A204.1 (cell line): ENCODE data around the gene ABHD17A.

Source experiments
- FAIRE-seq: peaks from 2 replicates; lab custom pipeline; 2012; peaks lifted over from hg19 to GRCh38; lab: Jason Lieb, UNC

ABHD17A gene

GRCh38 chr19:1852581-1853128, 32.6 kb downstream of the ABHD17A start:
- no peak for FAIRE-seq

DNA sequence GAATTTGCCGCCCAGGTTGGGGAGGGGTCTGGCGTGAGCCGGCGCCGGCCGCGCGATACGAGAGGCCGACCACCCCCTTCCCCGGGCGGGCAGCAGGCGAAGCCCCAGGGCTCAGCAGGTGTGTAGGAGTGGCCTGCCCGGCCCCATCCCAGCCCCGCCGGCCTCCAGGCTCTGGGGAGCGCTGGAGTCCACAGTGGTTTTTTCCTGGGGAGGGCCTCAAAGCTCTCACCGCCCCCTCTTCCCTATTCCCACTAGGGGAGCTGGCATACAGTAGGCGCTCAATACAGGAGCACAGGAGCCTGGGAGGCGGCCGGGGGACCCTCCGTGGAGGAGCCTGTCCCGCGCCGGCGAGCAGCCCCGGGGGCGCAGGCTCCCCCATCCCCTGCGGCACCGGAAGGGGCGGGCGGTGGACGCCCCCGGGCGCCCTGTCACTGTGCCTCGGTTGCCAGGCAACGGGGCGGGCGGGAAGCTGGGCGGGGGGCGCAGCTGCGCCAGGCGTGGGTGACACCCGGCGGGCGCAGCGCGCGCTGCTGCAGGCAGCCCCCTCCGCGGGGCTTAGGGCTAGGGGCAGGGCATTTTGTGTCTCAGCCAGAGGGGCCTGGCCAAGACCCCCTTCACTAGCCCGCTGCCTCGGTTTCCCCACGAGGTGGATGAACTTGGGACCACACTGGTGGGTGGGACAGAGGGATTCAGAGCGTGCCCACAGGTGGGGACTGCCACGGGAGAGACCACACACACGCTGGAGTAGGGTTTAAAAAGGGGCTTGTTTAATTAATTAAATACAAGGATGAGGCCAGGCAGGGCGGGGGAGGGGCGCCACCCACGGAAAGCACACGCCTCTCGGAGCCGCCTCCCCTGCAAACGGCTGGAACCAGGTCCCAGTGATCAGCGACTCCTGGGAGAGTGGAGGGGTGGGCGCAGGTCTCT, 33.4 kb downstream of the ABHD17A start:
- FAIRE-seq = no peak

DNA sequence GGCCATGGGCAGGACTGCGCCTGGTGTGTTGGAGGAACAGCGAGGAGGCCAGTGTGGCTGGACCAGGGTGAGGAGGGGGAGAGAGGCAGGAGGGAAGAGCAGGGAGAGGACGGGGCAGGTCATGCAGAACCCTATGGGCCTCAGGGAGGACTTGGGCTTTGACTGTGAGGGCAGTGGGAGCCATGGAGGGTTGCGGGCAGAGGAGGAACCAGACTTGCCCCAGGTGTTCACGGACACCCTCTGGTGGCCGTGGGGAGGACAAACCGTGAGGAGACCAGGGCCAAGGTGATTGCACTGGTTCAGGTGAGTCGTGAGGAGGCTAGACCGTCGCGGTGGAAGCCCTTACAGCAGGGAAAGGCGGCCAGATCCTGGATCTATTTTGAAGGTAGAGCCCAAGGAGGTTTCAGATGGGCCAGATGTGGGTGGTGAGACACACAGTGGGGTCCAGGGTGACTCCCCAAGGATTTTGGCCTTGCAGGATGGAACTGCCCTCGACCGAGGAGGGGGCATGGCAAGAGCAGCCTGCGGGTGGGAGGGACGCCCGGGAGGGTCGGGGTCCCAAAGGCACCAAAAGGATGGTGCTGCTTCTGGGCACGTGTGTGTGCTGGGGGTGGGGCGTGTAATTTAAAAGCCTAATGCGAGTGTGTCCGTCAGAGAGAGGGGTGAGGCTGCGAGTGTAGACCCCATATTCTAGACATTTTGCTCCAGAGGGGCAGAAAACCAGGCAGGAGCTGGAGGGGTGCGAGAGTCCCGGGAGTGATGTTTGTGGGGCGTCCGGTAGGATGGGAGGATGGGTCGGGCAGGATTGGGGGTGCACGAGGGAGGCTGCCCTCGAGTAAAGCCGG, 34.3 kb downstream of the ABHD17A start:
- no peak for FAIRE-seq

GRCh38 chr19:1849886-1850398, 35.4 kb downstream of the ABHD17A start:
- FAIRE-seq = no peak

- no peak for FAIRE-seq
Observed at GRCh38 chr19:1849132-1849474, 36.2 kb downstream of the ABHD17A start.

GRCh38 chr19:1848399-1849131, 36.7 kb downstream of the ABHD17A start, which contains the start of gene REXO1:
Gene REXO1 (minus strand): TSS chr19:1848483. CDS start chr19:1848358, 125 bp downstream.
- FAIRE-seq = no peak

GRCh38 chr19:1847684-1848398, 37.5 kb downstream of the ABHD17A start:
- no peak for FAIRE-seq

- no peak for FAIRE-seq
Observed at GRCh38 chr19:1847348-1847683, 38.0 kb downstream of the ABHD17A start.

GRCh38 chr19:1846517-1847204, 38.6 kb downstream of the ABHD17A start:
- FAIRE-seq = no peak

GRCh38 chr19:1845642-1846041, 39.7 kb downstream of the ABHD17A start:
- FAIRE-seq = no peak

DNA sequence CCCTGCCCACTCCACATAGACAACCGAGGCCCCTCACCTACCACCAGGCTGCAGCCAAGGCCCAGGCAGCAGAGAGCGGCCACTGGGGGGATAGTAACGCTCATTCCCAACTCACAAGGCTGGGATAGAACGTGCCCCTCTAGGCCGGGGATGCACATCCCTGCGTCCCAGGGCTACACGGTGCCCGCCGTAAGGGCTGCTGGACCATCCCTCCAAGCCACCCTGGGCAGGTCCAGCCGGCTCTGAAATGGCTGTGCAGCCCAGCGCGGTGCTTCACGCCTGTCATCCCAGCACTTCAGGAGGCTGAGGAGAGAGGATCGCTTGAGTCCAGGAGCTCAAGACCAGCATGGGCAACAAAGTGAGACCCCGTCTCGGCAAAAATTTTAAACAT, 40.2 kb downstream of the ABHD17A start:
- no peak for FAIRE-seq

DNA sequence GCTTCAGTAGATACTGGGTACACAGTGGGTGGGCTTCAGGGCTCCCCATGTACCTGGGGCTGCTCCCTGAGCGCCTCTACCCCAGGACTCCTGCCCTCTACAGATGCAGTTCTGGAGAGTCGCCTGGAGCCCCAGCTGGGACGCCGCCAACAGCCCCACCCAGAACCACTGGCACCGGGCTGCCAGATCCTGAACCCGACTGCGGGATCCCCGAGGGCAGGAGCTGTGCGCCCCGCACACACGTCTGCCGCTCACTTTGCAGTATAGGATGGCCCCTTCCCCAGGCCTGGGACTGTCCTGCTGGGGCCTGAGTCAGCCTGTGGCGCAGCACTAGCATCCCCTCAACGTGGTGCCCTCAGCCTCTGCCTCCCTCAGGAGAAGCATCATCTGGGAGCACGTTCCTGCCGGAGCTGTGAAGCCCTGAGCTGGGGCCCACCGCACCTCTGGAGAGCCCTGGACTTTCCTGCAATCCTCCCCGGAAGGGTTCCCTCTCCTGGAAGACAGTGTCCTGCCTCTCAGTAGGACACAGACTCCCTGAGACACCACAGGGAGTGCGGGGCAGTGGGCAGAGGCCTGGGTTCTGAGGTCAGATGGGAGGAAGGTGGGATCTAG, 40.7 kb downstream of the ABHD17A start:
- no peak for FAIRE-seq

DNA sequence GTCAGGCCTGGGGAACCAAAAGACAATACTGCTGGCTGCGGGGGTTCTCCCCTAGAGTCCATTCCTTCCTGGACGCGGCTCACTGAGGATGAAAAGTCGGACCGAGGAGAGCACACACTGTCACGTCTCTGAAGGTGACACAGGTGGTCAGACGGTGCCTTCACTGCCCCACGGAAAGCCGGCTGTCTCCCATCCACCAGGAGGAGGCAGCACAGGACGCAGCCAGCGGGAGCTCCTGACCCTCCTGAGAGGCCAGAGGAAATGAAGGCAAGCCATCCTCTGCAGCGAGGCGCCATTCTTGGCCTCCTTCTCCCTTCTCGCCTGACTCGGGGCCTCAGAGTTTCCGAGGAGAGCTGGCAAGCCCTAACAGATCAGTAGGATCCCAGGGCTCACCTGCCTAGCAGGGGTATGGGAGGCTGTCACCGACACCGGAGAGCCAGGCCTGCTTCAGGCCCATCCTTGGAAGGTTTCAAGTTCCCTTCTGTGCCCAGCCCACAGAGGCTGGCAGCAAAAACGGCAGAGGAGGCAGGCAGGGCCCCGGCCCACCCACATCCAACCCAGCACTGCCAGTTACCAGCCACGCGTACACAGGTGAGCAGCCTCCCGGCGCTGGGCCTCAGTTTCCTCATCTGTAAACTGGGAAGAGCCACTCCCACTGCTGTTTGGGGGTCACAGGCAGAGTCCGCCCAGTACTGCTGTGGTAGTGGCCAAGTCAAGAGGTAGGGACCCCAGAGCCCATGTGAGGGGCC, 41.5 kb downstream of the ABHD17A start:
- FAIRE-seq = no peak

DNA sequence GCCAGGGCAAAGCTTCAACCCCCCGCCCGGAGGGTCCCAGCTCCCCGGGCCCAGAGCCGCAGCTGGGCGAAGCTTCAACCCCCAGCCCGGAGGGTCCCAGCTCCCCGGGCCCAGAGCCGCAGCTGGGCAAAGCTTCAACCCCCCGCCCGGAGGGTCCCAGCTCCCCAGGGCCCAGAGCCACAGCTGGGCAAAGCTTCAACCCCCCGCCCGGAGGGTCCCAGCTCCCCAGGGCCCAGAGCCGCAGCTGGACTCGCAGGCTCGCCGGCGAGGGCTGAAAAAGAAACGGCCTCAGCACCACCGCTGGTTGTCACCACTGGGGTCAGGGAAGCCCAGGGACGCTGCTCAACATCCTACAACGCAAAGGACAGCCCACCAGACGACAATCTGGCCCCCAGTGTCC, 42.2 kb downstream of the ABHD17A start:
- FAIRE-seq = no peak

GRCh38 chr19:1841209-1841924, 43.9 kb downstream of the ABHD17A start:
- FAIRE-seq = no peak

- no peak for FAIRE-seq
Observed at GRCh38 chr19:1840541-1841115, 44.7 kb downstream of the ABHD17A start.

GRCh38 chr19:1839658-1840540, 45.4 kb downstream of the ABHD17A start:
- FAIRE-seq = no peak
